DOHH2 (cell line): ENCODE data around the gene DCDC2C.

Experiments used
- EZH2phosphoT487 ChIP-seq: fragments of 200-600 bp; sonication (generic); IDR thresholded peaks from 2 replicates; pipeline ENCODE4 v1.6.1; 2017; ENCODE audit warnings: borderline replicate concordance, mild to moderate bottlenecking, antibody characterized with exemption, low read length, moderate library complexity, mixed read lengths
- TF ChIP-seq, protein P1 (sequence below): fragments of 200-600 bp; sonication (generic); IDR thresholded peaks from one replicate; pipeline ENCODE4 v1.5.1; 2014; ENCODE audit warnings: antibody characterized with exemption, mild to moderate bottlenecking, low read depth, low read length; ENCODE audit not compliant: poor library complexity, severe bottlenecking

DNA sequence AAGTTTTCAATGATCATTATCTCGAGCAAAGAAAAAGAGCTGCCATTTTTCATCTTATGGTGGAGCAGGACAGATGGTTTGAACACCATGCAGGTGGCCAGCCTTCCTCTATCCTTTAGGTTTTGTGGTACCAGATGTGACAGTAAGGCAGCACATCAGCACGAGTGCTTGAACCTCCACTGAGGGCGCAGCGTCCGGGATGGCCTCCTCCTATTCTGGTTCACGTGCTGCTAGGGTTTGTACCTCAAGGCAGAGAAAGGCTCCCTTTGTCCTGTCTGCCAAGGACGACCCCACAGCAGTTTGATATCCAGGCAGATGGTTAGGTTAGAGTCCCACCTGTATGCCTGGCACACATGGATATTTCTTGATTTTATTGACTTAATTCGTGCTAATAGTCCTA, 50.2 kb downstream of the DCDC2C start:
- TF ChIP-seq, protein P1, sequence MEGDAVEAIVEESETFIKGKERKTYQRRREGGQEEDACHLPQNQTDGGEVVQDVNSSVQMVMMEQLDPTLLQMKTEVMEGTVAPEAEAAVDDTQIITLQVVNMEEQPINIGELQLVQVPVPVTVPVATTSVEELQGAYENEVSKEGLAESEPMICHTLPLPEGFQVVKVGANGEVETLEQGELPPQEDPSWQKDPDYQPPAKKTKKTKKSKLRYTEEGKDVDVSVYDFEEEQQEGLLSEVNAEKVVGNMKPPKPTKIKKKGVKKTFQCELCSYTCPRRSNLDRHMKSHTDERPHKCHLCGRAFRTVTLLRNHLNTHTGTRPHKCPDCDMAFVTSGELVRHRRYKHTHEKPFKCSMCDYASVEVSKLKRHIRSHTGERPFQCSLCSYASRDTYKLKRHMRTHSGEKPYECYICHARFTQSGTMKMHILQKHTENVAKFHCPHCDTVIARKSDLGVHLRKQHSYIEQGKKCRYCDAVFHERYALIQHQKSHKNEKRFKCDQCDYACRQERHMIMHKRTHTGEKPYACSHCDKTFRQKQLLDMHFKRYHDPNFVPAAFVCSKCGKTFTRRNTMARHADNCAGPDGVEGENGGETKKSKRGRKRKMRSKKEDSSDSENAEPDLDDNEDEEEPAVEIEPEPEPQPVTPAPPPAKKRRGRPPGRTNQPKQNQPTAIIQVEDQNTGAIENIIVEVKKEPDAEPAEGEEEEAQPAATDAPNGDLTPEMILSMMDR: no peak
- TF ChIP-seq EZH2phosphoT487: no peak
